HG03442 (cell line): Measurements from ENCODE around the gene SULT1A2.
"Not testable (repeated sequence)": the region's sequence is repeated elsewhere in the genome, so short reads cannot be mapped to it uniquely, and the experiment has no call there.

Experiments used
- ATAC-seq: cut with Tn5 transposase; IDR thresholded peaks from one replicate; pipeline ENCODE4 v1.9.1; 2021; ENCODE audit warnings: mild to moderate bottlenecking, moderate library complexity; ENCODE audit not compliant: unreplicated experiment

Gene SULT1A2

DNA sequence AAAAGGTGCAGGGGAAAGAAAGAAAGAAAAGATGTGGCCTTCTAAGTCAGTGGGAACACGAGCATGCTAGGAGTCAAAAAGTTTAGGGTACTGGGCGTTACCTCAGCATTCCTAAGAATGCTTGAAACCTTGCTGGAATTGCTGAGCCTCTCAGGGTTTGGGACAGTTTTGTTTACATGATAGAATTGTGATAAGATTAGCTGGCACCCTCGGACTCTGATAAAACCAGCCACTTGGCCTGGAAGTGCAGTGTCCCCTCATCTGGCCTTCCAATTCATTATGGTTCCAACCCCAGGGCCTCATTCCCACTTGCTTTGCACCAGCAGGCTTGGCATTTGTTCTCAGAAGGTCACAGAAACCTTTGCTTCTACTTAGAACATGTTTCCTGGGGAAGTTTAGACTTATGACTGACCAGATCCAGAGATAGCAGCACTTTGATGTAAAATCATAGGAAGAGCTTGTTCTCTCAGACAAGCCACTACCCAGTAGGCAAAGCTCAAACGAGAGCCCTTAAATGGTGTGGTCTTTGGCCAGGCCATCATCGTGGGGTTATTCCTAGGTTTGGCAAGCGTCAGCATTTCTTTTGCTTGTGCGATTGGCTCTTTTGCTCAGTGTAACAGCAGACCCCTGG, 35.2 kb downstream of the SULT1A2 start:
- ATAC-seq, result no peak

DNA sequence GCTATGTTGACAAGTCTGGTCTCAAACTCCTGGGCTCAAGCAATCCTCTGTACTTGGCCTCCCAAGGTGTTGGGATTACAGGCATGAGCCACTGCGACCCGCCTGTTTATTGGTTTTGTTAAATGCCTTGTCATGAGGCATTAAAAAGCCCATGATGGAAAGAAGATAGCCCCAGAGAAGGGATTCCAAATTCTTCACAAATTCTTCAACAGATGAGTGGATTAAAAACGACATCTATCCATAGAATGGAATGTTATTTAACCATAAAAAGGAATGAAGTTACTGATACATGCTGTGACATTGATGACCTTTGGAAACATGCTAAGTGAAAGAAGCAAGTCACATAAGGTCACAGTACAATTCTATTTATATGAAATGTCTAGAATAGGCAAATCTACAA, 38.4 kb downstream of the SULT1A2 start:
- ATAC-seq, result no peak

DNA sequence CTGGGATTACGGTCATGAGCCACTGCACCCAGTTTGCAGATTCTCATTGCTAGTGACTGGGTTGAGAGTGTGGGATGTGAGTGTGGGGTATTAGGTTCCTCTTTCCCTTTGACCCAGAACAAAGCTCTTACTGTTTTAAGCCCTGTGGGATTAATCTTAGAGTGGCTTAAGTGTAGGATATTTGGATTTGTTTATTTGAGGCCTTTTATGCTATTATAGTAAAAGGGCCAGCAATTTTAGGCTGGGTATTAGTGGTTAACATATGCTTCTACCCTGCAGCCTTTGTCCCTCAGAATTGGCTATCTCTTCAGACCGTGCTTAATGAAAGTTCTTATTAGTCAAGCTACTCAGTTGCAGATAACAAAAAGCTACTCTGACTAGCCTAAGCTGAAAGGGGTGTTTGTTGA, 39.9 kb downstream of the SULT1A2 start:
- no peak for ATAC-seq

DNA sequence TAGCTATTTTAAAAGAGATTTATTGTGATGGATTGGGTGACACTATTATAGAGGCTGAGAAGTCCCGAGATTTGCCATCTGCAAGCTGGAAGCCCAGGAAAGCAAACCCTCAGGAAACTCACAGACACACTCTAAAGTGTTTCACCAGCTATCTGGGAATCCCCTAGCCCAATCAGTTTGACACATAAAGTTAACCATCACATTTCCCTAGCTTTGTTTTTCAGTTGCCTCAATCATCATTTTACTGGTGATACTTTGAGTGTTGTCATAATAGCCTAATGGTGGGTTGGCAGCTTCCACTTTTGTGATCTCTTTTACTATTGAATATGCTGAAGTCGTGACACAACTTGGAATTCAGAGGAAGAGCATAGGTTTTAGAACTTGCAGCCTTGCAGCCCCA, 41.3 kb downstream of the SULT1A2 start:
- ATAC-seq, result no peak

DNA sequence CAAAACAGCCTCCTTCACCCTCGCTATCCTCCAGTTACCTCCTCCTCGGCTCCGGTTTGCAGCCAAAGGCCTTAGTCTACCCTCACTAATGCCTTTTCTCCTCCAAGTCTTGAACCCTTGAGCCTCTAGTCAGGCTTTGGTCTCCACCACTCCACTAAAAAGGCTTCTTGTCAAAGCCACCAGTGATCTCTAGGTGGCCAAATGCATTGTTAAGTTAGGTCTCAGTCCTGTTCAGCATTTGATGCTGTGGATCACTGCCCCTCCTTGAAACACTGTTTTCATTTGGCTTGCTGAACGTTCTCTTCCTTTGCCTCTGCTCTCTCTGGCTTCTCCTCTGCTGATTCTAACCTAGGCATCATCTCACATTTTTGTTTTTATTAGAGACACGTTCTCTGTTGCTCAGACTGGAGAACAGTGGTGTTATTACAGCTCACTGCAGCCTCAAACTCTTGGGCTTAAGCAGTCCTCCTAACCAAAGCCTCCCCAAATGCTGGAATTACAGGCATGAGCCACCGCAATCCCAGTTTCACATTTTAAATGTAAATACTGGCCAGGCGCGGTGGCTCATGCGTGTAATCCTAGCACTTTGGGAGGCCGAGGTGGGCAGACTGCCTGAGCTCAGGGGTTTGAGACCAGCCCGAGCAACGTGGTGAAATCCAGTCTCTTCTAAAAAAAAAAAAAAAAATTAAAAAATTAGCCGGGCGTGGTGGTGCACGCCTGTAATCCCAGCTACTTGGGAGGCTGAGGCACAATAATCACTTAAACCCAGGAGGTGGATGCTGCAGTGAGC, 42.0 kb downstream of the SULT1A2 start:
- ATAC-seq, result no peak

DNA sequence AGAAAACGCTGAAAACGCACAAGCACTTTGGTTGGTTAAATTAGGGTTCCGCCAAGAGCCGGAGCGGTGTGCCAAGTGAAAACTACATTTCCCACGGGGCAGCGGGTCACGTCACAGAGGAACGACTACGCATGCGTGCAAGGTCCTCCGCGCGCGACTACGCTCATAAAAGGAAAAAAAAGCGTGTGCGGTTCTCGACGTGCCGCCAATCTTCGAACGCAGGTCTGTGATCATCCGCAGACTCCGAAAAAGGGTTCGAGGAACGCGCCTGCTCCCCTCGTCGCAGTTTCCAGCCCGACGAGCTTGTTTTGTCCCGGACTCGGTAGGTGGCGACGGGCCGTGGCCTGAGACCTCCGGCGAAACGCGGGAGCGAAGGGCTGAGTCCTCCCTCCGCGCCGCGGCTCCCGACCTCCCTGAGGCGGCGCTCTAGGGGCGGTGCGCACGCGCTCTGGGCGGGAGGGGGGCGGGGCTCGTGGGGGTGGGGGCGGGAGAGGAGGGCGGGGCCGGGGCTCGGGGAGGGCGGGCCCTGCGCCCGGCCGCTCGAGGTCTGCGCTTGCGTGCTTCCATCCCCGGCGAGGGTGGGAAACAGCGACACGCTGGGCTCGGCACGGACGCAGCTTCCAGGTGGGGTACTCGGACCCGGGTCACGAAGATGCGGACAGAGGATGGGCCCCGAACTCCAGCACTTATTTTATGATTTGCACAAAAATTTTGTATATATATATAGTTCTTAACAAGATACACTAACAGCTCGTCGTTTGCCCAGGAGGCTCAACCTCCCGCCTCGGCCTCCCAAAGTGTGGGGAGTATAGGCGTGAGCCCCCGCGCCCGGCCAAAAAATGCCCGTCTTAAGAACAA, 42.8 kb downstream of the SULT1A2 start, which contains the start of gene SGF29:
TSS of gene SGF29 (plus strand) at position 145 of the 858 bp plus-strand sequence. CDS start 27,150 bp downstream, outside the sequence.
- ATAC-seq, result peak; percentile 77

DNA sequence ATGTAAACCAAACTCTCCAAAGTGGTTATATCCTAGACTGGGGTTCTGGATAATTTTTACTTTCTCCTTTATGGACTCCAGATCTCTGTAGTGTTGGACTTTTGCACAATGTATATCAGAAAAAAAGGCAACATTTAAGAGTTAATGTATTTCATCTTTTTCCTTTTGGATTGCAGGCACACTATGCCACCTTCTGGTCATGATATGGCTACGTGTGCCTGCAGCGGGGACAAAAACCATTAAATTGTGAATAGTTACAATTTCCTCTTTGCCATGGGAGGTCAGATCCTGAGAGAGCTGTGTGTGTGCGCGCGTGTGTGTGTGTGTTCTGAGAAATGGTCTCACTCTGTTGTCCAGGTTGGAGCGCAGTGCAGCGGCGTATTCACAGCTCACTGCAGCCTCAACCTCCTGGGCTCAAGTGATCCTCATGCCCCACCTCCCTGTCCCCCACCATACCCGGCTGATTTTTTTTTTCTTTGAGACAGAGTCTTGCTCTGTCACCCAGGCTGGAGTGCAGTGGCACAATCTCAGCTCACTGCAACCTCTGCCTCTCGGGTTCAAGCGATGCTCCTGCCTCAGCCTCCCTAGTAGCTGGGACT, 47.5 kb downstream of the SULT1A2 start:
- ATAC-seq, result no peak

DNA sequence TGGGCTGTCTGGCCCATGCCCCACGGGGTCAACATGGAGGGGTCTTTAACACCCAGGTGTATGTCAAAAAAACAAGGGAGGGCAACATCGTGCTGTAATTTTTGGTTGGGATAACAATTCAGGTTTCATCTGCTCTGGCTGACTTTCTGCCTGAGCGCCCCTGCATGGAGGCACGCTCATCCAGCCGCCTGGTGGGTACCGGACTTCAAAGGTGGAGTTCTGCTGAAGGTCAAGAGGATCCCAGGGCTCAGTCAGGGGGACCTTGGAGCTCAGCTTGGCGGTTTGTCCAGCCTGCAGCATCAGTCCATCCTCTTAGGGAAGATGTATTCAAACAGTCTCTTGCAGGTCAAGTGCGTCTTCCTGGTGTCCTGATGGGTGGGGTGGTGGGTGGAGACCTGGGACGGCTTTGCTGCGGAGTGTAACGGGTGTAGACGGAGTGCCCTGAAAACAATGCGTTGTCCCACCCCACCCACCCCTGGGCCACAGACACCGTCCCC, 48.5 kb downstream of the SULT1A2 start:
- ATAC-seq, result no peak

DNA sequence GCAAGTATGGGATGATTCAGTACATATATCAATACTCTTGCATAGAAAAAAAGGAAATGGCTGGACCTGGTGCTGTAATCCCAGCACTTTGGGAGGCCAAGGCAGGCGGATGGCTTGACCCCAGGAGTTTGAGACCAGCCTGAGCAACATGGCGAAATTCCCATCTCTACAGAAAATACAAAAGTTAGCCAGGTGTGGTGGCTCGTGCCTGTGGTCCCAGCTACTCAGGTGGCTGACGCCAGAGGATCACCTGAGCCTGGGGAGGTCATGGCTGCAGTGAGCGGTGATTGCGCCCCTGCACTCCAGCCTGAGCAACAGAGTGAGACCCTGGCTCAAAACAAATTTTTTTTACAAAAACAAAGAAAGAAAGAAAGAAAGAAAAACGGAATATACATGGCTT, 50.2 kb downstream of the SULT1A2 start:
- no peak for ATAC-seq

DNA sequence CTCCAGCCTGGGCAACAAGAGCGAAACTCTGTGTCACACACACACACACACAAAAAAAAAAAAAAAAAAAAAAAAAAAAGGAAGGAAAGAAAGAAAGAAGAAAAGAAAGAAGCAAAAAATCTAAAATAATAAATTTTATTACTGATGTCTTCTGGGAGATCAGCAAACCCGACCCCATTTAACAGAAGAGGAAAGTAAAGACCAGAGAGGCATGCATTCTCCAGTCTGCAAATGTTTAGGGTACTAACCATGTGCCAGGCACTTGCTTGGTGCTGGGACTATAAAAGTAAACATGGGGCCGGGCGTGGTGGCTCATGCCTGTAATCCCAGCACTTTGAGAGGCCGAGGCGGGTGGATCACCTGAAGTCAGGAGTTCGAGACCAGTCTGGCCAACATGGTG, 50.9 kb downstream of the SULT1A2 start:
- not testable (repeated sequence) for ATAC-seq

DNA sequence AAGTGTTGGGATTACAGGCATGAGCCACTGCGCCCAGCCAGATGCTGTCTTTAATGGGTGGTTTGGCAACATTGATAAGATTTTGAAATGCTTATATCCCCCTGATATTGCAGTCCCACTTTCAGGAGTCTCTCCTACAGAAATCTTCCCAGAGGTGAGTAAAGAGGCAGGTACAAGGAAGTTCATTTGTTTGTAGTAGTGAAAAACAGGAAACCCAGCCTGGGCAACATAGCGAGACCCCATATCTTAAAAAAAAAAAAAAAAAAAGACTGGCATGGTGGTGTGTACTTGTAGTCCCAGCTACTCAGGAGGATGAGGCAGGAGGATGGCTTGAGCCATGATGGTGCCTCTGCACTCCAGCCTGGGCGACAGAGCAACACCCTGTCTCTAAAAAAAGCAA, 51.9 kb downstream of the SULT1A2 start:
- ATAC-seq, result no peak

DNA sequence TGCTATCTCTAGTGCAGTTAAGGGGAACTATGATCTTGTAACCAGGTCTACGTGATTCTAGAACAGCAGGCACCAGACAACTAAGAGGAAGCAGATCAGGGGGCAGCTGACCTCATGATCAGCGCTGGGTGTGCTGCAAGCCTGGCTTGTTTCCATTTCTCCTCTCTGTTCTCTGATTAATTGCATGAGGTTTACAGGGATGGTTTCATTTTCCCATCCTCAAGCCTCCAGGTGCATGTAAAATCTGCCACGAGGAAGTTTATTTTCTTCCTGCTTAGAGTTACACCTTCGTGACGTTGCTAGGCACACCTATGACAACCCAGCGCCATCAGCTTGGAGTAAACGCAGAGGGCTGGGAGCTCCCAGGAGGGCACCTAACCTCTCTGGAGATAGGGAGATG, 53.8 kb downstream of the SULT1A2 start:
- no peak for ATAC-seq

DNA sequence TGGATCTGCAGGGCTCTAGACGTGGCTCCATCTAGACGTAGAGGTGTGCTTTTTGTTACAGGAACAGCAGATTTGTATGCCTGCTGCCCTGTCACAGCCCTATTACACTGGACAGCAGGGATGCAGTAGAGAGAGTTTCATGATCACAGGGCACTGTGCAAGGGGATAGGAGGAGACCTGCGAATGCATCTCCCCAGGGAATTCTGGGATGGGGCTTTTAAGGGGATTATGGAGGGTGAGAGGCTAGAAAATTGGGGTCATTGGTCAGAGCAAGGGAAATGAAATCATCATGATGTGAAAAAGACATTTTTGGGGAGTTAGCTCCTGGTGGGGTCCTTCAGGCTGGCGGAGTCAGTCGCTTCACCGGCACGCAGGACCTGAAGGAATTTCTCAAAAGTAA, 54.2 kb downstream of the SULT1A2 start:
- no peak for ATAC-seq
